NCI-H82 (cell line): ENCODE measurements around the gene ICAM3.
"Not testable (repeated sequence)": the region's sequence is repeated elsewhere in the genome, so short reads cannot be mapped to it uniquely, and the experiment has no call there.

Experiments
- DNase-seq: peaks from one replicate; lab custom pipeline; 2025; lab: John Stamatoyannopoulos, UW

ICAM3 gene, protein sequence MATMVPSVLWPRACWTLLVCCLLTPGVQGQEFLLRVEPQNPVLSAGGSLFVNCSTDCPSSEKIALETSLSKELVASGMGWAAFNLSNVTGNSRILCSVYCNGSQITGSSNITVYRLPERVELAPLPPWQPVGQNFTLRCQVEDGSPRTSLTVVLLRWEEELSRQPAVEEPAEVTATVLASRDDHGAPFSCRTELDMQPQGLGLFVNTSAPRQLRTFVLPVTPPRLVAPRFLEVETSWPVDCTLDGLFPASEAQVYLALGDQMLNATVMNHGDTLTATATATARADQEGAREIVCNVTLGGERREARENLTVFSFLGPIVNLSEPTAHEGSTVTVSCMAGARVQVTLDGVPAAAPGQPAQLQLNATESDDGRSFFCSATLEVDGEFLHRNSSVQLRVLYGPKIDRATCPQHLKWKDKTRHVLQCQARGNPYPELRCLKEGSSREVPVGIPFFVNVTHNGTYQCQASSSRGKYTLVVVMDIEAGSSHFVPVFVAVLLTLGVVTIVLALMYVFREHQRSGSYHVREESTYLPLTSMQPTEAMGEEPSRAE

DNA sequence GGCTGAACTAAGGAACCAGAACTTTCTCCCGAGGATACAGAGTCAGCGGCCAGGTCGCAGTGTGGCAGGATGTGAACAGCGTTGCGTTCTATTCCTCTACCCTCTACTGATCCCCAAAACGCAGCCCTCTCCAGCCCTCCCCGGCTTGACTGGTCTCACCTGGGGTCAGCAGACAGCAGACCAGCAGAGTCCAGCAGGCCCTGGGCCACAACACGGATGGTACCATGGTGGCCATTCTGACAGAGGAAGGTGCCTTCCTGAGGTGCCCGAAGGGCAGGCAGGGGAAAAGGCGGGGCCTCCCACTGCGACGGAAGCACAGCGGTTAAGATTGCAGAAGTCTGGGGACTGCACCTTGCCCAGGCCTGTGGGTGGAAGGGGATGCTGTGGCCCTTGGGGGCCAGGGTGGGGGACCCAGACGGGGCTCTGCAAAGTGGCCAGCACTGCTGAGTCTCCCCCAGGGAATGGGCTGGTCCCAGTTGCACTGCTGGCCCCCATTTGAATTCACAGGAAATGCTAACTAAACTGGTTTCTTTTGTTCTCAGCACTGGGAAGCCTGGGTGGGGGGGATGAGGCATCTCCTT, at the start of gene ICAM3:
Gene ICAM3, minus strand, starts transcription at position 245 of the 581 bp plus-strand sequence. Its CDS starts 10 bp downstream, at position 235.
- no peak for DNase-seq

DNA sequence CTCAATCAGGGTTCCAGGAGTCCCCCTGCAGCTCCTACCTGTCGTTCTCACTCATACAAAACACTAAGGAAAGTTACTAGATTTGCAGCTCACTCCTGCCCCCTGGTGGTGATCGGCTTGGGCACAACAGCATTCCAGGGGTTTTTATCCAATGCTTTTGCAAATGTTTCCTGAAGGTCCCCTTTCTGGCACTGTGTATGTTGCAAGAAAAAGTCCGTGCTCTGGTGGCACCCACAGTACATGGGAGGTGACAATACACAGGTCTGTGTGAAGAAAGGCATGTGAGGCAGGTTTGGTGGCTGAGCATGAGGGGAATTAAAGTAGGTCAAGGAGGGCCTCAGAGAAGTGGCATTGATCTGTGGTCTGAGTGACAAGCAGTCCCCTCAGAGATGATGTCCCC, 49.5 kb upstream of the ICAM3 start:
- peak; percentile 87 for DNase-seq

DNA sequence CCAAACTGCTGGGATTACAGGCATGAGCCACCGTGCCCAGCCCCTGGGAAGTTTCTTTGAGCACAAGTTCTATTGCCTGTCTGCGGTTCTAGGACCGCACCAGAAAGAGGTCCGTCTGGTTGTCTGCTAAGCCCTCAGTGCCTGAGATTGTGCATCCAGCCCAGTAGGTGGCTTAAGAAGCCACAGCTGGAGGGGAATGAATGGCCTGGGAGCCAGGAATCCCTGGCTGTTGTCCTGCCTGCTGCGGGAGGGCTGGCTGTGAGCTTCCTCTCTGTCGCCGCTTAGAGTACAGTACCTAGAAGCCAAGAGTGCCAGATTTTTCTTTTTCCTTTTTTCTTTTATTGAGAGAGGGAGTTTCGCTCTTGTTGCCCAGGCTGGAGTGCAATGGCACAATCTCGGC, 45.2 kb upstream of the ICAM3 start:
- DNase-seq, result peak; percentile 42

DNA sequence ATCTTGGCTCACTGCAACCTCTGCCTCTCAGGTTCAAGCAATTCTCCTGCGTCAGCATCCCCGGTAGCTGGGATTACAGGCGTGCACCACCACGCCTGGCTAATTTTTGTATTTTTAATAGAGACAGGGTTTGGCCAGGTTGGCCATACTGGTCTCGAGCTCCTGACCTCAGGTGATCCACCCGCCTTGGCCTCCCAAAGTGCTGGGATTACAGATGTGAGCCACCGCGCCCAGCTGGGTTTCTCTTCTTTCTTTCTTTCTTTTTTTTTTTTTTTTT, 43.7 kb upstream of the ICAM3 start:
- DNase-seq, result not testable (repeated sequence)

DNA sequence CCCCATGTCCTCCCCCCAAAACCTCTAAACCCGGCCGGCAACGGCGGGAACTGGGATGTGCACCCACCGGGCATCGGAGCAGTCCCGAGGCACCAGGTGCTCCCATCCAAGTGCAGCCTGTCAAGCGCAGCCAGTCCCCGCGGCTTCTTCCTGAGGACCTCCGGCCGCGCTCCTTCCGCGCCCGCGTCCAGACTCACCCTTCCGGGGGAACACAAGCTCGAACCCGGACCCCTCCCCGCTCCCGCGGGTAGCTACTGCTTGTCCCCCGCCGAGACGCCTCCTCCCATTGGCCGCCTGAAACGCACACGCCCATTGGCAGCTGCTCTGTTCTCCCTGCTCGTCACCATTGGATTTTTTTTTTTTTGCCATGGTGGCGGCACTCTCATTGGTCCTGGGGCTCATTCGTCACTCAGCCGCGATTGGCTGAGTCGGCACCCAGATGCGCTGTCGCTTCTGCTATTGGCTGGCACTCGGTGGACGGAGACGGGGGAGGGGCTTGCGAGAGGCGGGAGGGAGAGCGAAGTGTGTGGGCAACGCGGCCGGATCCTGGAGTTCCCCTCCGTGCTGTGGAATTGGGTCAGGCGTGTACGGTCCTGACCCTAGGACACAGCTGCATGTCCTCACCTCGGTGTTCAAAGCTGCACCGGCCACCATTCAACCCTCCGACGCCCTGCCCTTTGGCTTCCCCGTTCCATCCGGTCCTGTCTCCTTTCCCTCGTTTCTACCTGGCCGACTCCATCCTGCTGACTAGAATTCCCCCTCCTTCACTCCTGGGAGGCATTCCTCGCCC, 41.1 kb upstream of the ICAM3 start, which contains the start of gene TYK2:
Gene TYK2, minus strand, starts transcription at position 260 of the 790 bp plus-strand sequence. CDS start 2,166 bp downstream, outside the sequence.
- DNase-seq, result peak; percentile 98

DNA sequence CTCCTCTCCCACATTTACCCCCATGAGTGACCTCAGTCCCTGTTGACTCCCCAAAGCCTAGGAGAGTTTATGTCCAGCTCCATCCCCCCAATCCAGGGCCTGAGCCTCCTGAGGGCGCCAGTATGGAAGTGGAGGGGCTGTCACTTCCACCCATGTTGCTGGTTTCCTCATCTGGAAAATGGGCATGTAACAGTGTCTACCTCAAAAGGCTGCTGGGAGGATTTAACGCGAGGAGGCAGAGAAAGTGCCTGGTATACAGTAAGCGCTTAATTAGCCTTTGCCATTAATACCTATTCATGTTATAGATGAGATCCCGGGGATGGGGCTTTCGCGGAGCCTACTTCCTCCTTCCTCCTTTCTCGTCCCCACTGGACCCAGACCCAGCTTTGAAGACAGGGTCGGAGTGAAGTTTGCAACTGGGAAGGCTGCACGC, 40.5 kb upstream of the ICAM3 start:
- no peak for DNase-seq

DNA sequence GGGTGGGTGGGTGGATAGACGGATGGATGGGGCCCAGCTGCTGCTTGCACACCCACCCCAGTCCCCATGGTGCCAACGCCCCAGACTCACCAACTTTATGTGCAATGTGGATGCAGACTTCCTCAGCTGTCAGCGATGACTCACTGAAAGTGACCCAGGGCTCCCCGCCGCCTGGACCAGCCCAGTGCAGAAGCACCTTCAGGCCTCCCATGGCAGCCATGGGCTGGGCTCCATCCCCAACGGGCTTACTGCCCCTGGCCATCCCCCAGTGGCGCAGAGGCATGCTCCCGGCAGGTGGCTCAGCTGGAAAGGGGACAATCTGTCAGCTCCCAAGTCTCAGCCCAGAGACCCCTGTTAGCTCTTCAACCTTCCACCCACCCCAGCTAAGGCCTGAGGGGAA, 38.7 kb upstream of the ICAM3 start:
- no peak for DNase-seq

- not testable (repeated sequence) for DNase-seq
Measured at GRCh38 chr19:10377140-10377640, 37.8 kb upstream of the ICAM3 start.

GRCh38 chr19:10374931-10375330, 35.5 kb upstream of the ICAM3 start:
- no peak for DNase-seq

GRCh38 chr19:10372690-10373089, 33.3 kb upstream of the ICAM3 start:
- DNase-seq, result no peak

GRCh38 chr19:10368101-10368803, 28.8 kb upstream of the ICAM3 start:
- peak; percentile 6 for DNase-seq

DNA sequence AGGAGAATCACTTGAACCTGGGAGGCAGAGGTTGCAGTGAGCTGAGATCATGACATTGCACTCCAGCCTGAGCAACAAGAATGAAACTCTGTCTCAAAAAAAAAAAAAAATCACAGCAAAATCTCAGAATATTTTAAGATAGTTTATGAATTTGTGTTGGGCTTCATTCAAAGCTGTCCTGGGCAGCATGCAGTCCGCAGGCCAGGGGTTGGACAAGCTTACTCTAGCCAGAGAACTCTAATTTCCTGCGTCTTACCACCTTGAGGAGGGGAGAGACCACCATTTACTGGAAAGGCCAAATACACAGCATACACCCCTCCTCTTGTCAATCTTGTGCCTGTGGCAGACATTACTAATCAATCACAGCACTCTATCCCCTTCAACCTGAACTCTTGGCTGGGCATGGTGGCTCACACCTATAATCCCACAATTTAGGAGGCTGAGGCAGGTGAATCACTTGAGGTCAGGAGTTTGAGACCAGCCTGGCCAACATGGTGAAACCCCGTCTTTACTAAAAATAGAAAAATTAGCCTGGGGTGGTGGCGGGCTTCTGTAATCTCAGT, 27.6 kb upstream of the ICAM3 start:
- DNase-seq, result not testable (repeated sequence)

DNA sequence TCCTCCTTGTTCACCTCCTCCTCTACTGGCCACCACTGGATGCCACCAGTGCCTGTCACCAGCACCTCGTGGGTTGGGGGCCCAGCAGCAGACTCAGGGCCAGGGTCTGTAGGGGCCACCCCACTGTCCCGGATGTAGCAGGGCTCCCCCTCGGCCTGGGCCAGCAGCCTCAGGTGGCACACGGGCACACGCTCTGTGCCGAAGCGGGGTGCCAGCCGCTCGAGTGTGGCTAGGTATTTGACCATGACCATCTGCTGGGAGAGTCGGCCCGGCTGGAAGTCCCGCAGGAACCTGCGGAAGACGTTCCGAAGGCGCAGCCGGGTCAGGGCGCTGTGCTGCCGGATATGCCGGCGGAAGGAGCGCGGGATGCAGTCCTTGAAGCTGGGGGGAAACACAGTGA, 26.1 kb upstream of the ICAM3 start:
- no peak for DNase-seq

GRCh38 chr19:10364644-10365043, 25.2 kb upstream of the ICAM3 start:
- DNase-seq, result no peak

- DNase-seq, result no peak
Measured at GRCh38 chr19:10363789-10364281, 24.4 kb upstream of the ICAM3 start.

DNA sequence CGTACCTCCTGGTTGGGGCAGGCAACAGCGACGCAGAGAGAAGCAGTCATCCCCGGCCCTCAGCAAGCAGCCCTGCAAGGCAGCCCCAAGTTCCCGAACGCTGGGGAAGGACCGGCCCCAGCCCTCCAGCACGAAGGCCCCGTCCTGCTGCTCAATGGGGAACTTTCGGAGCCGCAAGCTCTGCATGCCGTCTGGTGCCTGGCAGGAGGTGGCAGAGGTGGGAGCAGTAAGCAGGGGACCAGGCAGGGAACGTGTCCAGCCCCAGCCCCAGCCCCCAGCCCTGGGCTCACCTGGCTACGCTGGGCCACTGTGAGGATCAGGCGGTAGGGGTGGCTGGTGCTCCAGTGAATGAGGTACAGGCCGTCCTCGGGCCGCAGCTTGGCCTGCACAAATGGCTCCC, 22.8 kb upstream of the ICAM3 start:
- no peak for DNase-seq

DNA sequence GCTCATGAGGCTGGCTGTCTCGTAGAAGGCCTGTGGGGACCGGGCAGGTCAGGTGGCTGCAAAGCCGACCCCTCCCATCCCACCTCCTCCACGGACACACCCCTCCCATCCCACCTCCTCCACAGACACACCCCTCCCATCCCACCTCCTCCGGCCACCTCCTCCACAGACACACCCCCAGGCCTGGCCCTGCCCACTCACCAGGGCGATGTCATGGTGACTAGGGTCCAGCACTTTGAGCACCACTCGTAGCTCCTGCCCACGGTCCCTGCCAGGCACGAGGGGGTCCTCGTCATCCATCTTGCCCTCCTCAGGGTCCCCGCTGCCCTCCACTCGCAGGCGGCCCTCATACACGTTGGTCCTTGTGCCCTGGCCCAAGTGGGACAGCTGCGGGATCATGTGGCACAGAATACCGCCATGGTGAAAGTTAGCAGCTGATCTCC, 22.2 kb upstream of the ICAM3 start:
- no peak for DNase-seq

- DNase-seq, result no peak
Measured at GRCh38 chr19:10356431-10356830, 17.0 kb upstream of the ICAM3 start.

- DNase-seq, result peak; percentile 98
Measured at GRCh38 chr19:10353793-10354391, 14.5 kb upstream of the ICAM3 start.

DNA sequence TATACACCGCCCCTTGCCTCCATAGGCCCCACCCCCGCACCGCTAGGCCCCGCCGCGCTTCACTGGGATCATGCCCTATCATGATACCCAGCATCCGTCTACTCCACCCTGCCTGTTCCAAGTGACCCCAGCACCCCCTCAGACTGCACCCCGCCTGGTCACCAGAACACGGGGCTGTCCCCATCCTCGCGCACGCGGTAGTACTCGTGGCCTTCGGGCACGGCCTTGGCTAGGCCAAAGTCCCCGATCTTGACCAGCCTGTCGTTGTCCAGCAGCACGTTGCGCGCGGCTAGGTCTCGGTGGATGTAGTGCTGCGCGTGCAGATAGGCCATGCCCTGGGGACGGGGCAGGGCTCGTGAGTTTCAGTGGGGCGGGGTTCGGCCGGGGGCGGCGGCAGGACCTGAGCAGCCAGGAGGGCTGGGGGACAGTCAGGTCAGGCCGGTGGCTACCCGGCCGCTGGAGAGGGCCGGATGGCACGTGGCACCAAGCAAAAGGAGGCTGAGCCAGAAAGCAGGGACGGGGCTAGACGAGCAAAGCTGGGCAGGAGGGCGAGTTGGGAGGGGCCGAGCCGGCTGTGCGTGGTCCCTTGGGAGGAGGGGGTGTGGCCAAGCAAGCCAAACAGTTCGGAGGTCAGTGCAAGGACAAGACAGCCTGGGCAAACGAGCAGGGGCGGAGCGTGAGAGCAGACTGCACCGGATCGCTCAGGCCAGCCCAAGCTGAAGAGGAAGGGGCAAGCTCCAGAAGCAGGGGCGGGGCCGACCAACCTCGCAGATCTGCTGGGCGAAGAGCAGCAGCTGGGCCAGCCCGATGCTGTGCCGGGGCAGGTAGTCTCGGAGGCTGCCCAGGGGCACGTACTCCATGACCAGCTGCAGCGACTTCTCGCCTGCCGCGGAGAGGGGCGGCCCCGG, 13.6 kb upstream of the ICAM3 start:
- peak; percentile 97 for DNase-seq
